NCI-H2227 (cell line): Measurements from ENCODE around the gene SWAP70.

Experiments used
- DNase-seq: peaks from one replicate; lab custom pipeline; 2025; ENCODE audit not compliant: unreplicated experiment; lab: John Stamatoyannopoulos, UW

The SWAP70 gene

DNA sequence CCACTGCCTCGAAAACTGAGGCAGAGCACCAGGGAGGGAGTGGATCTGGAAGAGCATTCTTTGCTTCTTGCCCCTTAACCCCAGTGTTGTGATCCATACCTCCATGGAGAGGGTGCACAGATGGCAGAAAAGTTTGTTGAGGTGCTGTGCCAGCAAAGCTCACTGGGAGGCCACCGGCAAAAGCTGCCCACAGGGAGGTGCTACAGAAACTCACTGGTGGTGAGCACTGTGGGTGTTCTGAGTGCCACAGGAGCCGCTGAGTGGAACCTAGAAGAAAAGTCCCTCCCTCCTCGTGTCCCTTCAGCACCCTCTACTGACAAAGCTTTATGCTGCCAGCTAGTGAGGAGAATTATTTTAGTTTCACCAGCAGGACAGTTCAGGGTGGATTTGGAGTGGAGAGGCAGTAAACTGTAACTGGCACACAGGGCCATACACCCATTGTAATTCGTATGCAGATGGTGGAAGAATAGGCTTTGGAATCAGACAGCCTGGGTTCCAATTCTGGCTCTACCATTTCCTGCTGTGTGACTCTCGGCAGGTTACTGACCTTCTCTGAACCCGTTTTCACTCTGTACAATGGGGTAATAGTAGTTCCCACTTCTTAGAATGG, 84.6 kb downstream of the SWAP70 start:
- peak; percentile 35 for DNase-seq

- no peak for DNase-seq
Observed at GRCh38 chr11:9750551-9750950, 86.7 kb downstream of the SWAP70 start.

DNA sequence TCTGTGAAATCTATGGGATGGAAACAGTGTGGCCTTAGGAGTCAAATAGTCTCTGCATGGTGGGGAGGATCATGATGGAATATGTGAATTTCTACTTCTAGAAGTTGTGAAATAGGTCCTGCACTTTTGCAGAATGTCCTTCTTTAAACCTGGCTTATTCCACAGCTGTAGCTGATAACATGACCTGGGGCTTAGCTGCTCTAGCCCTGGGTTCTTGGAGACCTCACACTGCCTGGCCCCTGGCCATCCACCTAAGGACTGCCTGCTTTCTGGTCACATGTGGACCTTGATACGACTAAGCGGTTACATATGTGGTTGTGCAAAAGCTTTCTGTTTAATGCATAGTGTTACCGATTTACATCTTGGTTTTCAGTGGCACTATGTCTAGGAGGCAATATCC, 88.2 kb downstream of the SWAP70 start:
- DNase-seq = no peak

DNA sequence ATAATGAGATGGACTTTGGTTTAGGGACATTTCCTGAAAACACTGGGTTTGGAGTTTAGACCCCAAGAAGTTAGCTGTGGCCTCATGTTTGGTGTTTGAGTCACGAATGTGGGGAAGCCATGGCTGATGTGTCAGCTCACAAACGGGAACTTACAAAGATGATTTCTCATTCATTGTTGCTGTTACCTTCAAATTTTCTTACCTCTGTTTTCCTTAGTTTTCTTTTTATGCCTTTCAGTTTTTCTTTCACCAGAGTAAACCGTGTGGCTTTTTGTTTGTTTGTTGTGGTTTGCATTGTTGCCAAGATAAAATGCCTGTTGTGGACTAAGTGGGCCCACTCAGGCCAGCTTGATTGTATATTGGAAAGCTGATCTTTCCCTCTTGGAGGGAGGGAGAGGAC, 89.1 kb downstream of the SWAP70 start:
- DNase-seq = no peak

DNA sequence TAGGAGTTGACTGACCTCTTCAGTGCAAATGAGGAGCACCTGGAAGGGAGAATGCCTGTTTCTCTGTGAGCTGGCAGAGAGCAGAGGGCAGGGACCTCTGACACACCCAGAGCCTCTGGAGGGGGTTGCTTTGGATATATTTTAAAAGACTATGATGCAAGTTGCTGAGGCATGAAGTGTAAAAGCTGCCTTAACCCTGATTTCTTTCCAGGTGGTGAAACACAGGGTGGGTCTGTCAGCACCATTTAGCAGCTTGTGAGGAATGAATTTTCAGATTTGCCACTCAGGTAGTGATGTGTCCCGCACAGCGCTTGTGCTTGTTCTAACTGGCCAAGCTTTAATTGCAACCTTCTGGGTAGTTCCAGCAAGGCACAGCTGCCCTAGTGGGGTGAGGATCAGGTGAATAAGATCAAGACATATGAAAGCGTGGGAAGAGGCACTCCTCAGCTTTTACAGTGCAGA, 90.2 kb downstream of the SWAP70 start:
- no peak for DNase-seq

GRCh38 chr11:9755561-9756185, 91.8 kb downstream of the SWAP70 start:
- DNase-seq = no peak

DNA sequence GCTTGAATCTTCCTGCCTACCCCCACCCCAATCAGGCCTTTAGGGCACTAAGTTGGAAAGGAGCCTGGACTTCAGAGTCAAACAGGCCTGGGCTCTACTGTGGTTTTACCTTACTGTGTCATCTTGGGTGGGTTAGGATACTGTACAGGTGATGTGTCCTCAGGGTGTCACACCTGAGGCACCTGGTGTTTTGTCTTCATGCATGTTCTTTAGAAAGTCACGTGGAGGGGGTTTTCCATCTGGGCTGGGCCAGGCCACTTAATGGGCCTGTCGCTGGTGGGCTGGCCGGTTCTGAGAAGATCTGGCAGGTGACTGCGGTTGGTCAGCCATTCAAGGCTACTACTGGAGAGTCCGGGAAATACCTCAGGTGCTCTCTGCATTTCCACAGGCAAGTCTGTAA, 92.6 kb downstream of the SWAP70 start:
- DNase-seq = no peak

- DNase-seq = no peak
Observed at GRCh38 chr11:9756878-9757277, 93.0 kb downstream of the SWAP70 start.

- DNase-seq = peak; percentile 90
Observed at GRCh38 chr11:9757809-9758636, 94.1 kb downstream of the SWAP70 start.

DNA sequence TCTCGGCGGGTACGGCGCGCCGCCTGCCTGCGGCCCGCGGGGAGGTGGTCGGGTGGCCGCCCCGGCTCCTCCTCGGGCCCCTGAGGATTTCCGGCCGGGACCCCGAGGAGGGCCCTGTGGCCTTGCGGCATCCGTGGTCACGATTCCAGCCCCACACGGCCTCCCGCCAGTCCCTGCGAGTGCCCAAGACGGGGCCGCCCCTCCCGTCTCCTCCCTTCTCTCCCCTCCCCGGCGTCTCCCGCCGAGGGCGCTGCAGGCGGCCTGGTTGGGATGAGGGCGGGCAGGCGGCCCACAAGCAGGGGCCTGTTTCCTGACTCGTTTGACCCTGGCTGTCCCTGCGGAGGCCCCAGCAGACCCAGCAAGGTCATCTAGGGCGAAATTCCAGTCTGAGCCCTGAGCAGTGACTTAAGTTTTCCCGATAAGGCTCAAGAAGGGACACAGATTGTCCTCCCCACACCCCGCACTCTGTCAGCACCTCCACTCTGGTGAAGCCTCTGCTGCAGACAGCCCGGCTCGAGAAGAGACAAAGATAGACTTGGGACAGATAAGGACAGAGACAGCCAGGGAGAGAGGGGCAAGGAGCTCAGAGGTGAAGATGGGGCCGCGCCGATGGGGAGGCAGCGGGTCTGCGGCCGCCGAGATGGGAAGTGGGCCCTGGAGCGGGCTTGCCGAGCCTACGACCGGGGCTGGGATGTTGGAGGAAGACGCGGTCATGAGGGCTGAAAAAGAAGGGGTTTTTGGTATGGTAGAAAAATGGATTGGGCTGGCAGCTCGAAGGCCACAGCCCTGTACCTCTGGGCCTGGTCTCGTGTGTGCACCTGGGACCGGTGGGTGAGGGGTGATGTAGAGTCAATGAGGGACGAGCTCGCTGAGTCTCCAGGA, 95.0 kb downstream of the SWAP70 start:
- peak; percentile 63 for DNase-seq

GRCh38 chr11:9759519-9760192, 95.8 kb downstream of the SWAP70 start:
- DNase-seq = peak; percentile 10

- DNase-seq = no peak
Observed at GRCh38 chr11:9760193-9760575, 96.3 kb downstream of the SWAP70 start.

DNA sequence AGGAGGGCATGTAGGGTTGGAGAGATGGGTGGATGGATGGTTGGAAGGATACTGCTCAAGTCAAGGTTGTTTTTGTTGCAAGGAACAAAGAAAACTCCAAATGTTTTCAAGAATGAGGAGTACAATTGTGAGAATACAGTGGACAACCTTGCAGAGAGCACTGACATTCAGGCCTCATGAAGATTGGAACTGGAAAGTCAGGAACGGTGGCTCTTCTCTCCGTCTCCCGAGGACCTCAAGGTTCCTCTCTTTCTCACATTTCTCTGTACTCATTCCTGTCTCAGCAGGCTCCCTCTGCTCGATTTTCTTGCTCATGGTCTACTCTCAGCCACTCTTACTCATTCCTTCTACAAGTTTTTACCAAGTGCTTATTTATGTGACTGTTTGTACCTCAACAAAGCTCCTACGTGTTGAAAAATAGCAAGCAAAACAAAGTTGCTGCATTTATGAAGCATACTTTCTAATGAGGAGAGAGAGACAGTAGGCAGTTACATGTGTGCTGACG, 97.6 kb downstream of the SWAP70 start:
- no peak for DNase-seq

- DNase-seq = peak; percentile 61
Observed at GRCh38 chr11:9762531-9762930, 98.7 kb downstream of the SWAP70 start.

- DNase-seq = no peak
Observed at GRCh38 chr11:9763301-9763700, 99.4 kb downstream of the SWAP70 start.

DNA sequence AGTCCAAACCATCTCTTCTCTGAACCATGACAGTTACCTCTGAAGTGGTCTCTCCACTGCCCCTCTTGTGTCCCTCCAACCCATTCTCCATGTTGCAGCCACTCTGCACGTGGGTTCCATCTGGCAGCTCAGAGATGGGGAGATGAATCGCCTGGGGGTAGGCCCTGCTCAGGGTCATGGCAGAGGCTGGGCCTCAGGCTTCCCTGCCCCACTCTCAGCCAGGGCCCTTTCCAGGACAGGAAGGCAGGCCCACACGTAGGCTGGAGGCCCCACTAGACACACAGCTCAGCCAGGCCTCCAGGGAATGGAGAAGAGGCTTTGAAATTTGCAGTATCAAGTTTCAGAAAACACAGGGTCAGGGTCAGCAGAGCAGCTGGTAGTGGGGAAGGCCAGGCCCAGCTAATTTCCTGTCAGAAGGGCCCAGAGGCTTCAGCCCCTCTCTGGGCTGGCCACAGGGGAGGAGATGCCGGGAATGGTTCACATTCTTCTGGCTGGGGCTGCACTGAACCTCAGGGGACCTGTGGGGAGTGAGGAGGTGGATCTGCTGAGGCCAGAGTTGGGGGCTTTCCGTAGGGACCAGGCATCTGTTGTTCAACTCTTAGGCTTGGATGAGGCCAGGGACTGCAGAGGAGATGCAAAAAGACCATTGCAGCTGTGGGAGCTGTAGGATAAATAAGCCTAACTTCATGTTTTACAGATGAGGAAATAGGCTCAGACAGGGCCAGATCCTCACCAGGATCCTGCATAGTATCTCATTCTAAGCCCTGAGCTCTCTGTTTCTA, 101.6 kb downstream of the SWAP70 start:
- DNase-seq = no peak

GRCh38 chr11:9769621-9770020, 105.7 kb downstream of the SWAP70 start:
- DNase-seq = no peak

GRCh38 chr11:9771071-9771511, 107.2 kb downstream of the SWAP70 start:
- no peak for DNase-seq

- no peak for DNase-seq
Observed at GRCh38 chr11:9772218-9772617, 108.3 kb downstream of the SWAP70 start.

DNA sequence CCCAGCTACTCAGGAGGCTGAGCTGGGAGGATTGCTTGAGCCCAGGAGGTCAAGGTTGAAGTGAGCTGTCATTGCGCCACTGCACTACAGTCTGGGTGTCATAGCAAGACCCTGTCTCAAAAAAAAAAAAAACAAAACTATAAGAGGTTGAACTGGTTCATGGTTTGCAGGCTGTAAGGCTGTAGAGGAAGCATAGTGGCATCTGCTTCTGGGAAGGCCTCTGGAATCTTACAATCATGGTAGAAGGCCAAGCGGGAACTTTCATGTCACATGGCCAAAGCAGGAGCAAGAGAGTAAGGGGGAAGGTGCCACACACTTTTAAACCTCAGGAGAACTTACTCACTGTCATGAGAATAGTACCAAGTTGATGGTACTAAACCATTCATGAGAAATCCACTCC, 109.6 kb downstream of the SWAP70 start:
- DNase-seq = no peak
